SK-N-SH treated with all-trans-retinoic acid at 6 μM for 48 hours (cell line): ENCODE data around the gene RTN4R.

Source experiments
- ATAC-seq: fragments of 200-7000 bp; cut with Tn5 transposase; 3 replicates; pipeline ENCODE4 v1.9.1; 2020; ENCODE audit warnings: mild to moderate bottlenecking, moderate library complexity
- ARNTL ChIP-seq: fragments of 450-650 bp; formaldehyde crosslinking; IDR thresholded peaks from 2 replicates; pipeline ENCODE4 v1.5.0; 2020; ENCODE audit warnings: low read depth, mild to moderate bottlenecking, moderate library complexity, borderline replicate concordance
- BACH2 ChIP-seq: fragments of 250-450 bp; sonication (Bioruptor Pico); IDR thresholded peaks from 2 replicates; pipeline ENCODE4 v1.9.0; 2021; ENCODE audit warnings: mild to moderate bottlenecking, borderline replicate concordance
- CREB5 ChIP-seq: fragments of 250-450 bp; sonication (Bioruptor Pico); IDR thresholded peaks from 2 replicates; pipeline ENCODE4 v1.5.1; 2020; ENCODE audit warnings: low read depth, mild to moderate bottlenecking, moderate library complexity
- CSRNP3 ChIP-seq: fragments of 250-450 bp; sonication (Bioruptor Pico); IDR thresholded peaks from 2 replicates; pipeline ENCODE4 v1.5.1; 2021; ENCODE audit warnings: mild to moderate bottlenecking, moderate library complexity
- GLIS3 ChIP-seq: fragments of 250-450 bp; sonication (Bioruptor Pico); IDR thresholded peaks from 2 replicates; pipeline ENCODE4 v1.5.0; 2020; ENCODE audit warnings: mild to moderate bottlenecking, moderate library complexity
- OSR1 ChIP-seq: fragments of 250-450 bp; sonication (Bioruptor Pico); IDR thresholded peaks from 2 replicates; pipeline ENCODE4 v1.8.0; 2022; ENCODE audit warnings: moderate library complexity, mild to moderate bottlenecking, inconsistent platforms
- POU6F1 ChIP-seq: fragments of 250-450 bp; sonication (Bioruptor Pico); IDR thresholded peaks from 2 replicates; pipeline ENCODE4 v1.8.0; 2021; ENCODE audit warnings: low read depth, mild to moderate bottlenecking, moderate library complexity, borderline replicate concordance
- PPARA ChIP-seq: fragments of 250-450 bp; sonication (Bioruptor Pico); IDR thresholded peaks from 2 replicates; pipeline ENCODE4 v1.5.0; 2020; ENCODE audit warnings: mild to moderate bottlenecking, borderline replicate concordance
- TOX ChIP-seq: fragments of 250-450 bp; sonication (Bioruptor Pico); IDR thresholded peaks from 2 replicates; pipeline ENCODE4 v1.8.0; 2021; ENCODE audit warnings: mild to moderate bottlenecking, moderate library complexity, borderline replicate concordance
- TSHZ2 ChIP-seq: fragments of 250-450 bp; sonication (Bioruptor Pico); IDR thresholded peaks from 2 replicates; pipeline ENCODE4 v1.5.0; 2020; ENCODE audit warnings: mild to moderate bottlenecking, moderate library complexity
- ZFP3 ChIP-seq: fragments of 250-450 bp; sonication (Bioruptor Pico); IDR thresholded peaks from 2 replicates; pipeline ENCODE4 v1.5.0; 2020; ENCODE audit warnings: mild to moderate bottlenecking, moderate library complexity
- ZNF565 ChIP-seq: fragments of 450-650 bp; formaldehyde crosslinking; conservative IDR thresholded peaks from 2 replicates; pipeline ENCODE4 v1.5.0; 2020; ENCODE audit warnings: low read depth, mild to moderate bottlenecking, moderate library complexity
- ZNF8 ChIP-seq: fragments of 450-650 bp; formaldehyde crosslinking; IDR thresholded peaks from 2 replicates; pipeline ENCODE4 v1.5.0; 2020; ENCODE audit warnings: mild to moderate bottlenecking, moderate library complexity

Gene RTN4R

GRCh38 chr22:20226077-20226716 is 41.9 kb downstream of the RTN4R start:
- TF ChIP-seq CSRNP3 (CRISPR knock-in tag) (no peak), POU6F1 (no peak), PPARA (CRISPR knock-in tag) (no peak), GLIS3 (CRISPR knock-in tag) (no peak), ZNF8 (no peak), ZNF565 (CRISPR knock-in tag) (no peak), ZFP3 (CRISPR knock-in tag) (no peak), OSR1 (CRISPR knock-in tag) (no peak), BACH2 (CRISPR knock-in tag) (no peak)
- TF ChIP-seq, all 23 proteins: peak for 0
- ATAC-seq, result no peak

GRCh38 chr22:20225693-20225966 is 42.5 kb downstream of the RTN4R start:
- no peak for ATAC-seq
- TF ChIP-seq TSHZ2 (CRISPR knock-in tag), result no peak

- ATAC-seq, result no peak
- TF ChIP-seq CREB5 (CRISPR knock-in tag) (no peak), PPARA (CRISPR knock-in tag) (no peak)
- TF ChIP-seq, all 23 proteins: peak for 0
Measured at GRCh38 chr22:20224917-20225692, 43.0 kb downstream of the RTN4R start.

GRCh38 chr22:20224256-20224626 is 43.9 kb downstream of the RTN4R start:
- no peak for ATAC-seq
- TF ChIP-seq CSRNP3 (CRISPR knock-in tag) (no peak), ARNTL (no peak)

- ATAC-seq, result no peak
- no peak for TF ChIP-seq POU6F1
- no peak for TF ChIP-seq TOX (CRISPR knock-in tag)
Measured at GRCh38 chr22:20223421-20224255, 44.5 kb downstream of the RTN4R start.
